ENCODE measurements around the gene LRRC74A. TPM values are rescaled to one million over a fixed set of nuclear protein-coding genes. Genes with fewer than 3 reads are reported as not detected.

LRRC74A gene
- total RNA-seq, 4 donors from 2014 or later: not detected

GRCh38 chr14:76832503-76832988 is 6.3 kb downstream of the LRRC74A start:
- H3K36me3 ChIP-seq: no peaks in the 10 kb centered on the region
- peaks cover 12 to 17% of the 10 kb centered on the region in 2 donors for H3K4me1 ChIP-seq
- no peaks in the 10 kb centered on the region for H3K9me3 ChIP-seq
- H3K4me3 ChIP-seq (replicated peaks in 1 of 3): no peak overlapping the region
- TF ChIP-seq POLR2A (IDR thresholded peaks at IDR 0.05) (no peak), CTCF (IDR thresholded peaks at IDR 0.05) (no peak)
- intact Hi-C loops (cut with DNase I): no loop called here
- H3K27me3 ChIP-seq: no peaks in the 10 kb centered on the region
- 82 to 83% methylated on average over 1 of the region's 1 CpG for WGBS, 2 donors
- DNase-seq: no peak
- no peak overlapping the region for H3K27ac ChIP-seq

- no peaks in the 10 kb centered on the region for H3K36me3 ChIP-seq
- no peak overlapping the region for H3K4me3 ChIP-seq (replicated peaks in 1 of 3)
- TF ChIP-seq POLR2A (IDR thresholded peaks at IDR 0.05): no peak
- no peak for TF ChIP-seq CTCF (IDR thresholded peaks at IDR 0.05)
- DNase-seq: no peak
- intact Hi-C loops (cut with DNase I): no loop called here
- peaks cover 12 to 17% of the 10 kb centered on the region in 2 donors for H3K4me1 ChIP-seq
- H3K9me3 ChIP-seq: no peaks in the 10 kb centered on the region
- no peaks in the 10 kb centered on the region for H3K27me3 ChIP-seq
- whole genome bisulfite sequencing, 2 donors: 79 to 93% methylated on average over 2 of the region's 2 CpGs
- H3K27ac ChIP-seq: no peak overlapping the region
These were observed 6.8 kb downstream of the LRRC74A start for GRCh38 chr14:76833011-76833410.

GRCh38 chr14:76834241-76834661 is 8.0 kb downstream of the LRRC74A start:
- peaks cover 10 to 11% of the 10 kb centered on the region in 2 donors for H3K4me1 ChIP-seq
- H3K36me3 ChIP-seq: no peaks in the 10 kb centered on the region
- H3K27me3 ChIP-seq: no peaks in the 10 kb centered on the region
- no peak overlapping the region for H3K4me3 ChIP-seq (replicated peaks in 1 of 3)
- no peaks in the 10 kb centered on the region for H3K9me3 ChIP-seq
- H3K27ac ChIP-seq: no peak overlapping the region
- DNase-seq: no peak
- TF ChIP-seq CTCF (IDR thresholded peaks at IDR 0.05) (no peak), POLR2A (IDR thresholded peaks at IDR 0.05) (no peak)
- WGBS, 2 donors: 58 to 66% methylated on average over 7 of the region's 7 CpGs
- intact Hi-C loops (cut with DNase I): no loop called here

GRCh38 chr14:76836029-76836630 is 9.9 kb downstream of the LRRC74A start:
- H3K9me3 ChIP-seq: no peaks in the 10 kb centered on the region
- WGBS, 2 donors: 88 to 89% methylated on average over 13 of the region's 13 CpGs
- intact Hi-C loops (cut with DNase I): no loop called here

More at GRCh38 chr14:76836029-76836630, 9.9 kb downstream of the LRRC74A start:
- H3K4me1 ChIP-seq: no peaks in the 10 kb centered on the region
- no peak overlapping the region for H3K27ac ChIP-seq
- TF ChIP-seq CTCF (IDR thresholded peaks at IDR 0.05): no peak
- TF ChIP-seq POLR2A (IDR thresholded peaks at IDR 0.05): no peak
- H3K4me3 ChIP-seq (replicated peaks in 1 of 3): no peak overlapping the region
- H3K36me3 ChIP-seq: no peaks in the 10 kb centered on the region
- no peak for DNase-seq
- H3K27me3 ChIP-seq: no peaks in the 10 kb centered on the region

Data from thyroid gland (tissue), 4 donors.